AG20443 (cell line): ENCODE measurements around the gene CGB7.
"Not testable (repeated sequence)": the region's sequence is repeated elsewhere in the genome, so short reads cannot be mapped to it uniquely, and the experiment has no call there.

Source experiments
- DNase-seq: peaks from one replicate; pipeline ENCODE4 v3.0.0; 2012; ENCODE audit warnings: low spot score, mixed read lengths

Gene CGB7

DNA sequence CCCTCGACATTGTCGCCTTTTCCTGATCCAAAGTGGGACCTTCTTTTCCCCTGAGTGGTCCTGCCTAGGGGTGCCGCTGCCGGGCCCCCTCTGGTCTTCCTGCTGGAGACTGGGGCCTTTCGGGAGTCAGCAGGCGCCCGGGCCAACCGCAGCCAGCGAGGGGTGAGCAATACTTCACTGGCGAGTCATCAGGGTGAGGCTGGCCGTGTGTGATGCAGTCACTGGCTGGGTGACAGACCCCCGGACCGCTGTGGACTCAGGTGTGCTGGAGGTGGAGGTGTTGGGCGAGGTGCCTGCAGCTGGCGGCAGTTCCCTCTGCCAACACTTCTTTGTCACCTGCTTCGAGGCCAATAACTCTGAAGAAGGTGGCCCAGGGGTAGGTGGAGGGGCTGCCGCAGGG is 15.4 kb downstream of the CGB7 start:
- peak; percentile 20 for DNase-seq

DNA sequence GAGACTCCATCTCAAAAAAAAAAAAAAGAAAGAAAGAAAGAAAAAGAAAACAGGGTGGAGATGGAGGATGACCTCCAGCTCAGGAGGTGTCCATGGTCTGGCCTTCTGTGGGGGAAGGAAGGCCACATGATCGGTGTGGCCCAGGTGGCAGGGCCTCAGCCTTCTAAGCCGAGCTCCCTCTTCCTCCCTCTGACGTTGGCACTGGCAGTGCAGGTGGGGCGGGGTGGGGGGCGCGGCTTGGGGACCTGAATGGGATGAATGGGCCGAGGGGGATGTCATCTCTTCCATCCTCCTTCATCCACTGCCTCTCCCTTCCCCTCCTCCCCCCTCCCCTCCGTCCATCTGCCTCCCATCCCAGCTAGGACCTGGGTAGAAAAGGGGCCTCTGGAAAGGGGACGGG is 17.8 kb downstream of the CGB7 start:
- DNase-seq: not testable (repeated sequence)

DNA sequence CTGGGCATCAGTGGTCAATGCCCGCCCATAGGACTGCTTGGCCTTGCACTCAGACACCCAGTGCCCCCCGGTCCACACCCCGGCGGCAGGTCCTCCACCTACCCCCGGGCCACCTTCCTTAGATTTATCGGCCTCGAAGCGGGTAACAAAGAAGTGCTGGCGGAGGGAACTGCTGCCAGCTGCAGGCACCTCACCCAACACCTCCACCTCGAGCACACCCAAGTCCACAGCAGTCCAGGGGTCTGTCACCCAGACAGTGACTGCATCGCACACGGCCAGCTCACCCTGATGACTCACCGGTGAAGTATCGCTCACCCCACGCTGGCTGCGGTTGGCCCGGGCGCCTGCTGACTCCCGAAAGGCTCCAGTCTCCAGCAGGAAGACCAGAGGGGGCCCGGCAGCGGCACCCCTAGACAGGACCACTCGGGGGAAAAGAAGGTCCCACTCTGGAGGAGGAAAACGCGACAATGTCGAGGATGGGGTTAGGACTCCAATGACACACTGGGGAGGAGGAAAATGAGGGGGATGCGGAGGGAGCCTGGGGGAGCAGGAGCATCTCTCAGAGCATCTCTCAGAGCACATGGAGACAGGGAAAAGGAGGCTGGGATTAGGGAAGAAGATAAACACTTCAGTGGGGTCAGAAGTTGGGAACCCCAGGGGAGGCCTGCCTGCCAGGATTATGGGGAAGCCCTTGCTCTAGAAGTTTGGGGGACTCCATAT is 18.8 kb downstream of the CGB7 start:
- DNase-seq: peak; percentile 65

DNA sequence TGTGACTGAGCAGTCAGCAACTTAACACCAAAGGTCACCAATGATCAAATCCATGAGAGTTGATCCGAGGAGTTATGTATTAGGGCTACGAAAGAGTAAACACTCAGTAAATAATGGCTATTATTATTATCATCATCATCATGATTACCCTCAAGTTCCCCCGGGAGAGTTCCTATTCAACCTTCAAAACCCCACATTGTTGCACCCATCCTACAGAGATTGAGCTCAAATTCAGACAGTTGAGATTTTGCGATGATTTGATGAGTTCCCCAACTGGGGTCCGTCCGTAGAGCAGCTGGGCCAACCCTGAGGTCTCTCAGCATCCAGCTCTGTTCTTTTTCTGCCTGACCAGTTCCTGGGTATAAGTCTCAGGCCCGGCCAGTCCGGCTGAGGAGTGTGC is 19.4 kb downstream of the CGB7 start:
- not testable (repeated sequence) for DNase-seq

DNA sequence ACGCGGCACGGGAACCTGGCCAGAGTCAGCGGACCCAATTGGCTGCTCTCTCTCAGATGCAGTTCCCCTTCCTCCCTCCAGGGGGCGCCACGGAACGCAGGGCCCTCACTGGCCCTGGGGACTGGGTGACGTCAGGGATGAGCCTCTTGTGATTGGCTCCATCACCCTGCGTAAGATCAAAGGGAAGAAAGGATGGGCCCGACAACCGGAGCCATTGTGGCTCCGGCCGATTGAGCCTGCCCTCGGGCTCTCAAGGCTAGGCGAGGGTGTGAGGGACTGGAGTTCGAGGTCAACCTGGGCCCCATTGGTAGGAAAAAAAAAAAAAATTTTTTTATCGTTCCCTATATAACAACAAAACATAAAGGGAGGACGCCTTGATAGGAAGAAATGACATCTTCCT is 20.7 kb downstream of the CGB7 start, which contains the start of gene CGB1:
TSS of gene CGB1 (minus strand) at position 81 of the 400 bp plus-strand sequence. CDS start 184 bp downstream, outside the sequence.
- not testable (repeated sequence) for DNase-seq

DNA sequence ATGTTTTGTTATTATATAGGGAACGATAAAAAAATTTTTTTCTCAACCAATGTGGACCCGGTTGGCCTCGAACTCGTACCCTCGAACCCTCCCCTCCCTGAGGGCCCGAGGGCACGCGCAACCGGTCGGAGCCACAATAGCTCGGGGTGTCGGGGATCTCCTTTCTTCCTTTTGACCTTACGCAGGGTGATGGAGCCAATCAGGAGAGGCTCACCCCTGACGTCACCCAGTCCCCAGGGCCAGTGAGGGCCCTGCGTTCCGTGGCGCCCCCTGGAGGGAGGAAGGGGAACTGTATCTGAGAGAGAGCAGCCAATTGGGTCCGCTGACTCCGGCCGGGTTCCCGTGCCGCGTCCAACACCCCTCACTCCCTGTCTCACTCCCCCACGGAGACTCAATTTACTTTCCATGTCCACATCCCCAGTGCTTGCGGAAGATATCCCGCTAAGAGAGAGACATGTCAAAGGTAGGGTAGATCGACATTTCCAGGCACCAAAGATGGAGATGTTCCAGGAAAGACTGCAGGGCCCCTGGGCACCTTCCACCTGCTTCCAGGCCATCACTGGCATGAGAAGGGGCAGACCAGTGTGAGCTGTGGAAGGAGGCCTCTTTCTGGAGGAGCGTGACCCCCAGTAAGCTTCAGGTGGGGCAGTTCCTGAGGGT is 25.8 kb downstream of the CGB7 start, which contains the start of gene CGB2:
TSS of gene CGB2 (plus strand) at position 249 of the 660 bp plus-strand sequence. CDS start at position 455, 206 bp downstream.
- DNase-seq: not testable (repeated sequence)

DNA sequence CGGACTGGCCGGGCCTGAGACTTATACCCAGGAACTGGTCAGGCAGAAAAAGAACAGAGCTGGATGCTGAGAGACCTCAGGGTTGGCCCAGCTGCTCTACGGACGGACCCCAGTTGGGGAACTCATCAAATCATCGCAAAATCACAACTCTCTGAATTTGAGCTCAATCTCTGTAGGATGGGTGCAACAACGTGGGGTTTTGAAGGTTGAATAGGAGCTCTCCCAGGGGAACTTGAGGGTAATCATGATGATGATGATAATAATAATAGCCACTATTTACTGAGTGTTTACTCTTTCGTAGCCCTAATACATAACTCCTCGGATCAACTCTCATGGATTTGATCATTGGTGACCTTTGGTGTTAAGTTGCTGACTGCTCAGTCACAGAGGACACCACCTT is 27.2 kb downstream of the CGB7 start:
- DNase-seq: not testable (repeated sequence)

DNA sequence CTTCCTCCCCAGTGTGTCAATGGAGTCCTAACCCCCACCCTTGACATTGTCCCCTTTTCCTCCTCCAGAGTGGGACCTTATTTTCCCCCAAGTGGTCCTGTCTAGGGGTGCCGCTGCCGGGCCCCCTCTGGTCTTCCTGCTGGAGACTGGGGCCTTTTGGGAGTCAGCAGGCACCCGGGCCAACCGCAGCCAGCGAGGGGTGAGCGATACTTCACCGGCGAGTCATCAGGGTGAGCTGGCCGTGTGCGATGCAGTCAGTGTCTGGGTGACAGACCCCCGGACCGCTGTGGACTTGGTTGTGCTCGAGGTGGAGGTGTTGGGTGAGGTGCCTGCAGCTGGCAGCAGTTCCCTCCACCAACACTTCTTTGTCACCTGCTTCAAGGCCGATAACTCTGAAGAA is 27.8 kb downstream of the CGB7 start:
- not testable (repeated sequence) for DNase-seq

DNA sequence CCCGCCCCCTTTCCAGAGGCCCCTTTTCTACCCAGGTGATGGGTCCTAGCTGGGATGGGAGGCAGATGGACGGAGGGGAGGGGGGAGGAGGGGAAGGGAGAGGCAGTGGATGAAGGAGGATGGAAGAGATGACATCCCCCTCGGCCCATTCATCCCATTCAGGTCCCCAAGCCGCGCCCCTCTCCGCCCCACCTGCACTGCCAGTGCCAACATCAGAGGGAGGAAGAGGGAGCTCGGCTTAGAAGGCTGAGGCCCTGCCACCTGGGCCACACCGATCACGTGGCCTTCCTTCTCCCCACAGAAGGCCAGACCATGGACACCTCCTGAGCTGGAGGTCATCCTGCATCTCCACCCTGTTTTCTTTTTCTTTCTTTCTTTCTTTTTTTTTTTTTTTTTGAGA is 28.9 kb downstream of the CGB7 start:
- DNase-seq: not testable (repeated sequence)

DNA sequence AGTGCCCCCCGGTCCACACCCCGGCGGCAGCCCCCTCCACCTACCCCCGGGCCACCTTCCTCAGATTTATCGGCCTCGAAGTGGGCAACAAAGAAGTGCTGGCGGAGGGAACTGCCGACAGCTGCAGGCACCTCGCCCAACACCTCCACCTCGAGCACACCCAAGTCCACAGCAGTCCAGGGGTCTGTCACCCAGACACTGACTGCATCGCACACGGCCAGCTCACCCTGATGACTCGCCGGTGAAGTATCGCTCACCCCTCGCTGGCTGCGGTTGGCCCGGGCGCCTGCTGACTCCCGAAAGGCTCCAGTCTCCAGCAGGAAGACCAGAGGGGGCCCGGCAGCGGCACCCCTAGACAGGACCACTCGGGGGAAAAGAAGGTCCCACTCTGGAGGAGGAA is 31.9 kb downstream of the CGB7 start:
- DNase-seq: not testable (repeated sequence)

DNA sequence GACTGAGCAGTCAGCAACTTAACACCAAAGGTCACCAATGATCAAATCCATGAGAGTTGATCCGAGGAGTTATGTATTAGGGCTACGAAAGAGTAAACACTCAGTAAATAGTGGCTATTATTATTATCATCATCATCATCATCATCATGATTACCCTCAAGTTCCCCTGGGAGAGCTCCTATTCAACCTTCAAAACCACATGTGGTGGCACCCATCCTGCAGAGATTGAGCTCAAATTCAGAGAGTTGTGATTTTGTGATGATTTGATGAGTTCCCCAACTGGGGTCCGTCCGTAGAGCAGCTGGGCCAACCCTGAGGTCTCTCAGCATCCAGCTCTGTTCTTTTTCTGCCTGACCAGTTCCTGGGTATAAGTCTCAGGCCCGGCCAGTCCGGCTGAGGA is 32.5 kb downstream of the CGB7 start:
- not testable (repeated sequence) for DNase-seq

DNA sequence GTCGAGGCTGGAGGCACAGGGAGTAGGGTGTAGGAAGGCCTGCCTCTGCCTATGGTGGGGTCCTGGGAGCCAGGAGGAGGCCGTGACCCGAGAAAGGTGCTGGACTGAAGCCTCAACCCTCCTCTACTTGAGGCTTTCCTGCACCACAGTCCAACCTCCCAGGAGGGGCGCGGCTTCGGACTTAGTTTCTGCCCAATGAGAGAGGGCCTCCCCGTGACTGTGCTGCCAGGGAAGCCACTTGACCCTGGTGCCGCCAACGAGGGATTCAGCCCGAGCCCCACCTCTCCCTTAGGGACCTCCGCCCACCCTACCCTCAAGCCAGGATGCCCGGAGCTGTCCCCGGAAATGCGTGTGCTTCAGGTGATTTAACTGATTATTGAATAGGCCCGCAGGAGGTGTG is 33.3 kb downstream of the CGB7 start, which contains the start of gene CGB3:
TSS of gene CGB3 (minus strand) at position 101 of the 400 bp plus-strand sequence. CDS start 362 bp downstream, outside the sequence.
- not testable (repeated sequence) for DNase-seq

DNA sequence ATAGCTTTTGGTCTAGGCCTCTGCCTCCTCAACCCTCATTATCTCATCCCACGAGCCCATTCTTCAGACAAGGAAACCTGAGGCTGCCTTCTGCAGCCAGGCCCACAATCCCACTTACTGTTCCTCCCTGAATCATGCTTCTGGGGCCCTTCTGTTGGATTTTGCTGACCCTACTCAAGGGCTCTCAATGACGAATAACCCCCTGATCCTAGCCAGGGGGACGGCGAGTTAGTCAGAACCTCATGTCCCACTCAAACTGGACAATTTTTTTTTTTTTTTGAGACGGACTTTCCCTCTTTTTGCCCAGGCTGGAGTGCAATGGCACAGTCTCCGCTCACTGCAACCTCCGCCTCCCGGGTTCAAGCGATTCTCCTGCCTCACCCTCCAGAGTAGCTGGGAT is 35.4 kb downstream of the CGB7 start:
- no peak for DNase-seq

DNA sequence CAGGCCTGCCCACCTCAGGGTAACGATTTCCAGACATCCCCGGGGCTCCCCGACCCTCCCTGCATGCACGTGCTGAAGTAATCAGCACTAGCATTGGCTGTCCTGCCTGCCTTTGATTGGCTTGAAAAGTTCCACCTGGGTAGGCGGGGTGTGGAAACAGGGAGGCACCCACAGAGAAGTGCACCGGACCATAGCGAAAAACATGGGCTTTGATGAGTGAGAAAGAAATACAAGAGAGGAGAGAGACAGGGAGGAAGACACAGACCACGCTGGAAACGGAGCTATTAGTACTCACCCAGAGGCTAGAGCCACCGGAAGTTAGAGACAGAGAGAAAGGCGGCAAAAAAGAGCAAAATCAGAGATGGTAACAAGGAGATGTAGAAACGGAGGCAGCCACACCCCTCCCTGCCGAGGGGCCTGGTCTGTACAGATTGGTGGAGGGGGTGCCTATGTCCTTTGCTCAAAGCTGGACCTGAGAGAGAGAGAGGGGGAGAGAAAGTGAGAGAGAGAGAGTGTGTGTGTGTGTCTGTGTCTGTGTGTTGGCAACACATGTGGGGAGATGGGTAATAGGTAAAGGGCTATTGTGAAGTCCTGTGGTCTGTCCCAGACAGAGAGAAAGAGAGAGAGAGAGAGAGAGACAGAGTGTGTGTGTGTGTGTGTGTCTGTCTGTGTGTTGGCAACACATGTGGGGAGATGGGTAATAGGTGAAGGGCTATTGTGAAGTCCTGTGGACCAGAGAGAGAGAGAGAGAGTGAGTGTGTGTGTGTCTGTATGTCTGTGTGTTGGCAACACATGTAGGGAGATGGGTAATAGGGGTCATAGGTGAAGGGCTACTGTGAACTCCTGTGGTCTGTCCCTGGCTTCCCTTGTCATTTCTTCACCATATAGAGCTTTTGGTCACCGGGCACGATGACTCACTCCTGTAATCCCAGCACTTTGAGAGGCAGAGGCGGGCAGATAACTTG is 36.3 kb downstream of the CGB7 start:
- DNase-seq: no peak

DNA sequence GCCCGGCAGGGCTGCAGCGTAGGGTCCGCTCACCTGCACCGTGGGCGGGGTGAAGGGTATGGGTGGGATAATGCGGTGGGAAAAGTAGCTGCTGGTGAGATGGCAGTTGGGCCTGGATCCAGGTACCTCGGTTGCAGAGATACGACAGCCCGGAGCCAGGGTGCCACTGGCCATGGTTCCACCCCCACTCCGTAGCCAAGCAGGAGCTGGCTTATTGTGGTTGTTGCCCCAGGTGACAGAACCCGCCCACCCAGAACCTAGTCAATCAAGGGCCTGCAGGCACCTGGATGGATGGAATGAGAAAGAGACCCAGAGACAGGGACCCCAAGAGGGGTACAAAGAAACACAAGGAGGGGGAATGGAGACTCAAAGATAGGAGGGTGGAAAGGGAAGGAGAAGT is 37.2 kb downstream of the CGB7 start:
- no peak for DNase-seq

DNA sequence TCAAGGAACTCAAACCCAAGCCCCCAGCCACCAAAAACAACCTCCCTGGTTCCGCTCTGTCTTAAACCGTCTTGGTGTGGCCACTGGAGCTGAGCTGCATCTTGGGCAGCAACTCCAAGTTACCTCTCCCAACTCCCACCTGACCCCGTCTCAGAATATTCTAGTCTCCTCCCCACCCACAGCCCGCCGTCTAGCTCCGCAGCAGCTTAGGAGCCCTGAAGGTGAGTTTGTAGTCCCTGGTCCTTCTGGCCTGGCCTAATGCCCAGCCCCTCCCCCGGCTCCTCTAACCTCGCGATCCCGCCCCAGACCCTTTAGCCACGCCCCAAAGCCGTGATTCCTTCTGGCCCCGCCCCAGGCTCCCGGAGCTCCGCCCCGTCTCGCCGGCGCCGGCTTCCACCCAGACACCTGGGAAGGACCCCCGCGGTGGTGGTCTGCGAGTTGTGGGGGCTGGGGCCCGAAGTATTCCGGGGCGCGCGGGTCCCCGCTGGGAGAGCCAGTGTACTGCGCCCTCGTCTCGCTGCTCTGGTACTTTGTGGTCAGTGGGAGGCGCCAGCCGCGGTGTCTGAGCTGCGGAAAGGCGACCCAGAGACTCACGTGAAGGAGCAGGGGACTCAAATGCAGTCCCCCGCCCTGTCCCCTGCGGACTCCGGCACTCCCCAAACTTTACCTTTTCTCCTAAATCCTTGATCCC is 38.2 kb downstream of the CGB7 start:
- peak; percentile 72 for DNase-seq

DNA sequence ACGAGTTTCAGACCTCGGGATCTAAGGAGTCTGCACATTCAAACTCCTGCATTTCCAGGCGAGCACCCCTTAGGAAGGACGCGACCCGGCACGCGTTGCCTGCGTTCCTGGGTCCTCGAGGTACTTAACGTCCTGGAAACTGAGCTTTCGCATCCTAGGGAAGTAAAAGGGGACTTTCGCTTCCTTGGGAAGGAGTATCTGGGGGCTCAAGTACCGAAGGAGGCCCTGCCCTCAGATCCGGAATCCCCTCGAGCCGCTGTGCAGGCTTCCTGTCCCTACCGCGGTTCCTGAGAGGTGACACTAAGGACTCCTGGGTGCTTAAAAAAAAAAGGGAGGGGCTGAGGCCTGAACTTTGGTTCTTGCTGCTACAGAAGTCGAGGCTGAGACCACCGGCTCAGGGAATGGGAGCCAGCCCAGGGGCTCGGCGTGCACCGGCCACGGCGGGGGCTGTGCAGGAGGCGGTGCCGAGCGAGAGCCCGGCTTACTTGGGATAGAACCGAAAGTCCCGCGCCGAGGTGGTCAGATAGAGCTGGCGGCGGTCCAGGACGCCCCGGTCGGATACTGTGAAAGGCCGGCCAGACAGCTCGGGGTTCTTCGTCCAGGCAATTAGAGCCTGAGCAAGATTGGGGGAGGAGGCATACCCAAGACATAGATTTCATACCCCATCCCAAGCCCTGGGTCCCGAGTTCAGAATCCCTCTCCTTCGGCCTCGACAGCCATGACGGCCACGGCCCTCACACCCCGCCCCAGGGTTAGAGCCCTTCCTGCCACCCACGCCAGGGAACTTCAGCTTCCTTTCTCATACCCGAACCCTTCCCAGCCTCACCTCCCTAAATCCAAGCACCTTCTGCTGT is 38.9 kb downstream of the CGB7 start:
- DNase-seq: not testable (repeated sequence)

DNA sequence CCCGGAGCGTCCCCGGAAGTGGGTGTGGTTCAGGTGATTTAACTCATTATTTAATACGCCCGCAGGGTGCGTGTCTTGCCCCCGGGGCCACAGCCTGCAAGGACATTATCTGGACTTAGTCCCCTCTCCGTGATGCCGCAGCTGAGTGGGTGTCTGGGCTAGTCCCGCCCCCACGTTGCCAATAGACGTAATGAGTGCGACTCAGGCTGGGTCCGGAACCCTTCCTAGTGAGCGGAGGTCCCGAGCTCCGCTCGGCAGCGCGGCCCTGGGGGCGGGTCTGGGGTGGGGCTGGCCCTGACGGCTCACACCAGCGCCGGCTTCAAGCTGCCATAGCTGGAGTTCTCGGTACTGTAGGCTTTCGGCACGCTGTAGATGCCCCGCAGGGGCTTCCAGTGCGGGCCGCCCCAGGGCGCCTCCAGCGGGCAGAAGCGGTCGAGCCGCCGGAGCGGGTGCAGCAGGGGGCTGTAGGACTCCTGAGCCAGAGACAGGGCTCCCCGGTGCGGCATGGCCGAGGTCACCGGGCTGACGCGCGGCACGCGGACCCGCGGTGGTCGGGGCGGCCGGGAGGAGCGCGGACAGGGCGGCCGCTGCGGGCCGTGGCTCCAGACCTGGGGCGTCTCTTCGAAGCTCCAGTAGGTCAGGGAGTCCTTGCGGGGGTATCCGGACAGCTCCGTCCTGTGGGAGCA is 39.7 kb downstream of the CGB7 start:
- DNase-seq: peak; percentile 87

DNA sequence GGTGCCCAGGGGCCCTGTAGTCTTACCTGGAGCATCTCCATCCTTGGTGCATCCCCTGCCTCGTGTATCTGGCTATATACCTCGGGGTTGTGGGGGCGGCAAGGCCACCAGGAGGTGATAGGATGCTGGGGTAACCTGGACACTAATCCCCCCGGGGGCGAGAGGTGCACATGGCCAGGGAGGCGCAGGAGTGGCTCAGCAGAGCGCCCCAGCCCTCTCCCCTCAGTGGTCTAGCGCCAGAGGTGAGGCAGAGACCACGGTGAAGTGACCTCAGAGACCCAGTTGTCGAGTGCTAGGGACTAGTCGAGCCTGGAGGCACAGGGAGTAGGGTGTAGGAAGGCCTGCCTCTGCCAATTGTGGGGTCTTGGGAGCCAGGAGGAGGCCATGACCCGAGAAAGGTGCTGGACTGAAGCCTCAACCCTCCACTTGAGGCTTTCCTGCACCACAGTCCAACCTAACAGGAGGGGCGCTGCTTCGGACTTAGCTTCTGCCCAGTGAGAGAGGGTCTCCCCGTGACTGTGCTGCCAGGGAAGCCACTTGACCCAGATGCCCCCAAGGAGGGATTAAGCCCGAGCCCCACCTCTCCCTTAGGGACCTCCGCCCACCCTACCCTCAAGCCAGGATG is 40.4 kb downstream of the CGB7 start, which contains the start of gene LHB:
TSS of gene LHB (minus strand) at position 51 of the 625 bp plus-strand sequence. CDS start at position 41, 10 bp downstream.
- no peak for DNase-seq
